ENCODE results near the gene MFF.

MFF gene

DNA sequence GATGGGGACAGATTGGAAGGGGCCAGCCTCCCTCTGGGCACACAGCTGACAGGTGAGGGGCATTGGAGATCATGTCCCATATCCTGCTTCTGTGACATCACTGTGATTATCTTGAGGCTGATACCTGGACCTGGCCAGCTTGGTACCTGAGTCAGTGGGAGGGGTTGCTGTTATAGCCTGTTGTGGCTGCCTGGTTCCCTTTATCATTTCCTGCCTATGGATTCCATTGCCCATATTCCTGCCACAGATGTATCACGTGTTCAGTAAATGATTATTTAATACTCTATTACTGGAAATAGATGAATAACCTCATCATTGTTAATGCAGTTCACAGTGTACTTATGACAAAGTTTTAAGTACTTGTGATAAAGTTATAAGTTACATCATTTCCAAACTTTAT lies 70.5 kb downstream of the MFF start:
- TF ChIP-seq, protein P1, sequence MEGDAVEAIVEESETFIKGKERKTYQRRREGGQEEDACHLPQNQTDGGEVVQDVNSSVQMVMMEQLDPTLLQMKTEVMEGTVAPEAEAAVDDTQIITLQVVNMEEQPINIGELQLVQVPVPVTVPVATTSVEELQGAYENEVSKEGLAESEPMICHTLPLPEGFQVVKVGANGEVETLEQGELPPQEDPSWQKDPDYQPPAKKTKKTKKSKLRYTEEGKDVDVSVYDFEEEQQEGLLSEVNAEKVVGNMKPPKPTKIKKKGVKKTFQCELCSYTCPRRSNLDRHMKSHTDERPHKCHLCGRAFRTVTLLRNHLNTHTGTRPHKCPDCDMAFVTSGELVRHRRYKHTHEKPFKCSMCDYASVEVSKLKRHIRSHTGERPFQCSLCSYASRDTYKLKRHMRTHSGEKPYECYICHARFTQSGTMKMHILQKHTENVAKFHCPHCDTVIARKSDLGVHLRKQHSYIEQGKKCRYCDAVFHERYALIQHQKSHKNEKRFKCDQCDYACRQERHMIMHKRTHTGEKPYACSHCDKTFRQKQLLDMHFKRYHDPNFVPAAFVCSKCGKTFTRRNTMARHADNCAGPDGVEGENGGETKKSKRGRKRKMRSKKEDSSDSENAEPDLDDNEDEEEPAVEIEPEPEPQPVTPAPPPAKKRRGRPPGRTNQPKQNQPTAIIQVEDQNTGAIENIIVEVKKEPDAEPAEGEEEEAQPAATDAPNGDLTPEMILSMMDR (IDR thresholded peaks at IDR 0.05; ENCODE audit: low read length, missing control alignments) = no peak
- DNase-seq (ENCODE audit: low read depth) = no peak
- H3K4me3 ChIP-seq (replicated peaks; ENCODE audit: low read depth, low read length) = no peak overlapping the region

DNA sequence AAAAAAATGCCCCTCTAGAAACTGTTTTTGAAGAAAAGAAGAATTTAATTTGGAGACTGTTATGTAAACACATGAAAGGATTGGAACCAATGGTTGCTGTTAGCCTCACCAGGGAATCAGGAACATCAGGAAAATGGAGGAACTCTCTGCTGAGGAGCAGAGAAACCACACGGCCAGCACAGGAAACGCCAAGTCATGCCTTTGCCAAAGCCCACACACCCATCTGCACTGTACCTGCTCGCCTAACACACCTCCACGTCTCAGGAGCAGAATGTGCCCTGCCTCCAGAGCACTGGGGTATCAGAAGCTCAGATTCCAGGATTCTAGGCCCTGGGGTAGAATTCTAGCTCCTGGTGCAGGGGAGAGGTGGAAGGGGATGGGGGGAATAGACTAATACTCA lies 72.5 kb downstream of the MFF start:
- no peak overlapping the region for H3K4me3 ChIP-seq (replicated peaks; ENCODE audit: low read depth, low read length)
- no peak for DNase-seq (ENCODE audit: low read depth)
- TF ChIP-seq, protein P1 (IDR thresholded peaks at IDR 0.05; ENCODE audit: low read length, missing control alignments) = no peak

DNA sequence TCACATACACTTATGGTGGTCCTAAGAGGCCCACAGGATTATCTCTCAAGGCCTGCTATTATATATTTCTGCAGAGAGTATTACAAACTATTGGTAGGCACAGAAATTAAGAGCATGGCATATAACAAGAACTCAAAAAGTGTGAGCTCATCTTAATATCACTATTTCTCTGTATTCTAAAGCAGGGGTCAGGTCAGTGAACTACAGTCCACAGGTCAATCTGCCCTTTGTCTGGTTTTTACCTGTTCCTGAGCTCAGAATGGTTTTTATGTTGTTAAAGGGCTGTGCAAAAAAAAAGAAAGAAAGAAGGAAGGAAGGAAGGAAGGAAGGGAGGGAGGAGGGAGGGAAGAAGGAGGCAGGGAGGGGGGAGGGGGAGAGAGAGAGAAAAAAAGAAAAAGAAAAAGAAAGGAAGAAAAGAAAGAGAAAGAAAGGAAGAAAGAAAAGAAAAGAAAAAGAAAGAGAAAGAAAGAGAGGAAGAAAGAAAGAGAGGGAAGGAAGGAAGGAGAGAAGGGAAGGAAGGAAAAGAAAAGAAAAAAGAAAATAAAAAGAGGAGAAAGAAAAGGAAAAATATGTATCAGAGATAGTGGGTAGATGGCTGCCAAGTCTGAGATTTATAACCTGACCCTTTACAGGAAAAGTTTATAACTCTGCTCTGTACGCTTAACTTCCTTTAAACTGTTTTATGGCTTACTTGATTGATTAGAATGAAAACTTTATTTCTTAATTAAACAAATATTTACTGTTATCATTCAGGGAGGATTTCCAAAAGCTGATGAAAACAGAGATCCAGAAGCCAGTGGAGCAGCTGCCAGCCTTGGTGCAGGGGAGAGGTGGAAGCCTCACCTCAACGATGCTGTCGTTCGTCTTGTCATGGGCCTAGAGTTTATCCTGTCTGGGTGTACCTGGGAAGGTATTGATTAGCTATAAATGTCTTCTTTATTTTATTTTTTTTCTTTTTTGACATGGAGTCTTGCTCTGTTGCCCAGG lies 73.9 kb downstream of the MFF start:
- TF ChIP-seq, protein P1 (IDR thresholded peaks at IDR 0.05; ENCODE audit: low read length, missing control alignments) = no peak
- H3K4me3 ChIP-seq (replicated peaks; ENCODE audit: low read depth, low read length) = no peak overlapping the region
- no peak for DNase-seq (ENCODE audit: low read depth)

DNA sequence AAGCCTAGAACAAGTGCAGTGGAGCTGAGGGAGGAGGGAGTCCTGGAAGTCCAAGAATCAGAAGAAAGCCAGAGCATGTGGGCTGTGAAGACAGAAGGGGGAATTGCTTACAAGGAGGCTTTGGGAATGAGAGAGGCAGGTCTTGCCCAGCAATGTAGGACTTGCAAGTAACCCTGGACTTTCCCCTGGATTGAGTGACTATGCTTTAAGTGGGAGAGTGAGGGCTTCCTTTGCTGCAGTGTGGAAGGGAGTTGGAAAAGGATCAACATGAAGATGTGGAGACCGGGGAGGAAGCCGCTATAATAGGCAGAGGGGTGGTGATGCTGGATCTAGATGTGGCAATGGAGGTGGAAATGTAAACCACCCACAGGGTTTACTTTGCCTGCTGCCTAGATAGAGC lies 76.5 kb downstream of the MFF start:
- DNase-seq (ENCODE audit: low read depth) = no peak
- no peak overlapping the region for H3K4me3 ChIP-seq (replicated peaks; ENCODE audit: low read depth, low read length)
- TF ChIP-seq, protein P1 (IDR thresholded peaks at IDR 0.05; ENCODE audit: low read length, missing control alignments) = no peak

DNA sequence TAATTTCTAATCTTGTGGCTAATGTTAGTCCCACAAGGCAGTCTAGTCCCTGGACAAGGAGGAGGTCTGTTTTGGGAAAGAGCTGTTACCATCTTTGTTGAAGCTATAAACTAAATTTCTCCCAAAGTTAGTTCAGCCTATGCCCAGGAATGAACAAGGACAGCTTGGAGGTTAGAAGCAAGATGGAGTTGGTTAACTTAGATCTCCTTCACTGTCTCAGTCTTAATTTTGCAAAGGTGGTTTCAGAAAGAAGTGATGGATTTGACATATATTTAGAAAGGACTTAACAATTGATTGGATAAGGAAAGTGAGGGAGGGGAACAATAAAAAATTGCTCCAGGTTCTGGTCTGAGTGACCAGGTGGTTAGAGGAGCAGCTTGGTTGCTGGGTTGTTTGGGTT lies 77.3 kb downstream of the MFF start:
- TF ChIP-seq, protein P1 (IDR thresholded peaks at IDR 0.05; ENCODE audit: low read length, missing control alignments) = no peak
- no peak overlapping the region for H3K4me3 ChIP-seq (replicated peaks; ENCODE audit: low read depth, low read length)
- no peak for DNase-seq (ENCODE audit: low read depth)

DNA sequence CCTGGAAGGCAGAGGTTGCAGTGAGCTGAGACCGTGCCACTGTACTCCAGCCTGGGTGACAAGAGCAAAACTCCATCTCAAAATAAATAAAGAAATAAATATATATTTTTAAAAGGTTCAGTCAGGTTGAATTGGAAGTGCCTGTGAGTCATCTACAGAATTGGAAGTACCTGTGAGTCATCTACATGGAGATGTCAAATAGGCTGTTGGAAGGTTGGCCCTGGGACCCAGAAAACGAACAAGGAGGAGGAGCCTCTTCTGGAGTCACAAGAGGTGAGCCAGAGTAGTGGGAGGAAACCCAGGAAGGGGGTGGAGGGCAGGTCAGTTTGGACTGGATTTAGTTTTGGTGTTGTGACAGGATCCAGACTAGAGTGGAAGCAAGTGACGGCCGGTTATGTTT lies 77.9 kb downstream of the MFF start:
- no peak for DNase-seq (ENCODE audit: low read depth)
- TF ChIP-seq, protein P1 (IDR thresholded peaks at IDR 0.05; ENCODE audit: low read length, missing control alignments) = no peak
- H3K4me3 ChIP-seq (replicated peaks; ENCODE audit: low read depth, low read length) = no peak overlapping the region

Data from fibroblast of pulmonary artery (primary cell).